Thyroid gland (tissue), 4 donors: ENCODE data around the gene CHMP4A.

Experiments
- POLR2A ChIP-seq, 2 donors: fragments of 450-650 bp; IDR thresholded peaks; one replicate each; pipeline ENCODE4 v1.6.1; 2017; ENCODE audit warnings: antibody characterized with exemption in 2 of 2, mild to moderate bottlenecking in 2 of 2, moderate library complexity in 1 of 2
- TF ChIP-seq, protein P1 (sequence below), 6 experiments: fragments of 200-600 bp in 3 of 6; fragments of 450-650 bp in 3 of 6; sonication (generic) in 3 of 6; IDR thresholded peaks; one replicate each; pipeline ENCODE4 v1.5.1; 2016 to 2019; ENCODE audit warnings: antibody characterized with exemption in 6 of 6, mild to moderate bottlenecking in 2 of 6, inconsistent platforms in 1 of 6, moderate library complexity in 1 of 6

DNA sequence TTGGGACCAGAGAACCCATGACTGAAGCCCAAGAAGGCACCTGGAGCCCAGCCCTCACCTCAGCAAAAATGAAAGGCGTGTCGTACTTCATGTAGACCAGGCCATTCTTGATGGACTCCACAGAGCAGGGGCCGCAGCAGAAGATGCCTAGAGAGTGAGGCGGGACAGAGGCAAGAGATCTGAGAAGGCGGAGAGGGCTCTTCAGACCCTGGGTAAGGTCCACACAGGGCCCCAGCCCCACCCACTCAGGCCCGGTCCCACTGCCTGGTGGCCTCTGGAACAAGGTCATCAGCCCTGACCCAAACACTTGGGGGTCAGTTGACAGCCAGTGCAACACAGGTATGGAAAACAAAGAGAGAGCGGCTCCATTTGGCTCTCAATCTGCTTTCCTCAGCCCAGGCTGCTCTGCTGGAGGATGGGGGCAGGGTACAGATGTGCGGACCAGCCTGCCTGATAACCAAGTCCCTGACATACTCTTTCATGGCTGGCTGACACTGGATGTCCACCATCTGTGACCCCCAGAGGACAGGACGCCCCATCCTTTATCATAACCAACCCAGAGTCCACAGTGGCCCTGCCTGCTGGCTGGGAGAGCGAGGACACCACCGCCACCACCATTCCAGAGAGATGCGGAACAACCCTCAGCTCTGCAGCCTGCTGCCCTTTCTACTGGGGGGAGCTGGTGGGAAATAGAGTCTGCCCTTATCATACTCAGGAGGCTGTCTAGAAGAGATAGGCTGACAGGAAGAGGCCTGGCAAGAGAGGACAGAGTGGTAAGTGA lies 42.8 kb upstream of the CHMP4A start:
- TF ChIP-seq, protein P1, sequence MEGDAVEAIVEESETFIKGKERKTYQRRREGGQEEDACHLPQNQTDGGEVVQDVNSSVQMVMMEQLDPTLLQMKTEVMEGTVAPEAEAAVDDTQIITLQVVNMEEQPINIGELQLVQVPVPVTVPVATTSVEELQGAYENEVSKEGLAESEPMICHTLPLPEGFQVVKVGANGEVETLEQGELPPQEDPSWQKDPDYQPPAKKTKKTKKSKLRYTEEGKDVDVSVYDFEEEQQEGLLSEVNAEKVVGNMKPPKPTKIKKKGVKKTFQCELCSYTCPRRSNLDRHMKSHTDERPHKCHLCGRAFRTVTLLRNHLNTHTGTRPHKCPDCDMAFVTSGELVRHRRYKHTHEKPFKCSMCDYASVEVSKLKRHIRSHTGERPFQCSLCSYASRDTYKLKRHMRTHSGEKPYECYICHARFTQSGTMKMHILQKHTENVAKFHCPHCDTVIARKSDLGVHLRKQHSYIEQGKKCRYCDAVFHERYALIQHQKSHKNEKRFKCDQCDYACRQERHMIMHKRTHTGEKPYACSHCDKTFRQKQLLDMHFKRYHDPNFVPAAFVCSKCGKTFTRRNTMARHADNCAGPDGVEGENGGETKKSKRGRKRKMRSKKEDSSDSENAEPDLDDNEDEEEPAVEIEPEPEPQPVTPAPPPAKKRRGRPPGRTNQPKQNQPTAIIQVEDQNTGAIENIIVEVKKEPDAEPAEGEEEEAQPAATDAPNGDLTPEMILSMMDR (IDR thresholded peaks at IDR 0.05): no peak
- no peak for TF ChIP-seq POLR2A (IDR thresholded peaks at IDR 0.05)
